HepG2 (cell line): ENCODE results near the gene SLC12A3. TPM values are rescaled to one million over a fixed set of nuclear protein-coding genes. Genes with fewer than 3 reads are reported as not detected.
A peak's percentile ranks its signal among the peaks of the same experiment; 100 is the strongest.

ENCODE experiments used
- ARID5B ChIP-seq: IDR thresholded peaks from 2 replicates; pipeline ENCODE4 v1.4.0; 2020; ENCODE audit warnings: mild to moderate bottlenecking, missing genetic modification reagents
- CCAR2 ChIP-seq: fragments of 200-400 bp; formaldehyde crosslinking; optimal IDR thresholded peaks from 2 replicates; pipeline ENCODE3; 2018; ENCODE audit warnings: low read depth, mild to moderate bottlenecking, low read length, moderate library complexity
- CHCHD3 ChIP-seq: sonication (generic); formaldehyde crosslinking; IDR thresholded peaks from 2 replicates; pipeline ENCODE4 v1.8.0; 2022; ENCODE audit warnings: mild to moderate bottlenecking, missing genetic modification reagents, moderate library complexity
- CREBL2 ChIP-seq: sonication (generic); formaldehyde crosslinking; IDR thresholded peaks from 2 replicates; pipeline ENCODE4 v1.8.1; 2023; ENCODE audit warnings: missing genetic modification reagents, mild to moderate bottlenecking, borderline replicate concordance
- GLMP ChIP-seq: sonication (generic); formaldehyde crosslinking; IDR thresholded peaks from 2 replicates; pipeline ENCODE4 v1.9.0; 2021; ENCODE audit warnings: missing genetic modification reagents, mild to moderate bottlenecking, borderline replicate concordance
- GZF1 ChIP-seq: sonication (generic); formaldehyde crosslinking; IDR thresholded peaks from 2 replicates; pipeline ENCODE4 v1.5.1; 2020; ENCODE audit warnings: mild to moderate bottlenecking, missing genetic modification reagents
- HNRNPUL1 ChIP-seq: fragments of 200-400 bp; formaldehyde crosslinking; IDR thresholded peaks from 2 replicates; pipeline ENCODE4 v1.6.1; 2017; ENCODE audit warnings: low read depth, mild to moderate bottlenecking, low read length, moderate library complexity
- KDM1A ChIP-seq: IDR thresholded peaks from 2 replicates; pipeline ENCODE4 v1.6.1; 2016; ENCODE audit warnings: missing compliant biosample characterization
- KDM5B ChIP-seq: sonication (generic); formaldehyde crosslinking; IDR thresholded peaks from 2 replicates; pipeline ENCODE4 v1.4.0; 2020; ENCODE audit warnings: missing genetic modification reagents, mild to moderate bottlenecking, borderline replicate concordance
- MBD4 ChIP-seq: IDR thresholded peaks from 2 replicates; pipeline ENCODE4 v1.6.1; 2012; ENCODE audit warnings: low read length, inconsistent platforms, borderline replicate concordance
- NFKBIZ ChIP-seq: IDR thresholded peaks from 2 replicates; pipeline ENCODE4 v1.6.1; 2018; ENCODE audit warnings: missing genetic modification reagents, missing compliant biosample characterization
- SETDB1 ChIP-seq: sonication (generic); formaldehyde crosslinking; IDR thresholded peaks from 2 replicates; pipeline ENCODE4 v1.5.1; 2020; ENCODE audit warnings: missing genetic modification reagents, mild to moderate bottlenecking, borderline replicate concordance
- SP5 ChIP-seq: IDR thresholded peaks from 2 replicates; pipeline ENCODE4 v1.6.1; 2016; ENCODE audit warnings: low read depth, borderline replicate concordance
- TBX2 ChIP-seq: sonication (generic); formaldehyde crosslinking; IDR thresholded peaks from 2 replicates; pipeline ENCODE4 v1.5.0; 2020; ENCODE audit warnings: missing genetic modification reagents, mild to moderate bottlenecking, borderline replicate concordance
- USF2 ChIP-seq, 2 experiments: sonication (generic) in 1 of 2; formaldehyde crosslinking in 1 of 2; IDR thresholded peaks; 2 replicates each; pipeline versions ENCODE4 v1.5.1 to v1.6.1; 2011 to 2020; ENCODE audit warnings: borderline replicate concordance in 1 of 2, low read depth in 1 of 2, low read length in 1 of 2, mild to moderate bottlenecking in 1 of 2, missing genetic modification reagents in 1 of 2, moderate library complexity in 1 of 2
- ZBTB26 ChIP-seq: IDR thresholded peaks from 2 replicates; pipeline ENCODE4 v1.6.1; 2016; ENCODE audit warnings: missing compliant biosample characterization, missing genetic modification reagents, borderline replicate concordance
- ZBTB38 ChIP-seq: sonication (generic); formaldehyde crosslinking; IDR thresholded peaks from 2 replicates; pipeline ENCODE4 v1.5.1; 2020; ENCODE audit warnings: mild to moderate bottlenecking, missing genetic modification reagents
- ZMYM4 ChIP-seq: sonication (generic); formaldehyde crosslinking; IDR thresholded peaks from 2 replicates; pipeline ENCODE4 v1.8.1; 2023; ENCODE audit warnings: mild to moderate bottlenecking, missing genetic modification reagents
- ZNF569 ChIP-seq: sonication (generic); formaldehyde crosslinking; IDR thresholded peaks from 2 replicates; pipeline ENCODE4 v1.5.0; 2020; ENCODE audit warnings: mild to moderate bottlenecking, missing genetic modification reagents, moderate library complexity, borderline replicate concordance
- ZNF614 ChIP-seq: IDR thresholded peaks from 2 replicates; pipeline ENCODE4 v1.6.1; 2018; ENCODE audit warnings: missing biosample characterization, missing genetic modification reagents, inconsistent platforms, borderline replicate concordance
- ZNF75D ChIP-seq: sonication (generic); formaldehyde crosslinking; IDR thresholded peaks from 2 replicates; pipeline ENCODE4 v1.8.1; 2023; ENCODE audit warnings: missing genetic modification reagents, mild to moderate bottlenecking, borderline replicate concordance
- polyA plus RNA-seq, 8 experiments: library from polyadenylated mRNA; depleted of rRNA in 3 of 8; stranded (reverse) in 7 of 8; unstranded in 1 of 8; fragments of >200 nt; fragmentation: Illumina TruSeq in 4 of 8; extraction: Trizol in 4 of 8; gene quantifications; 2 replicates each; pipeline versions ENCODE4 v1.2.1 to v1.2.3, GENCODE V29; 2011 to 2016; ENCODE audit warnings: low read depth in 4 of 8, missing spikeins in 1 of 8, mixed read lengths in 1 of 8; ENCODE audit not compliant: insufficient read depth in 1 of 8
- total RNA-seq, 5 experiments: library from RNA; depleted of rRNA; stranded (reverse); fragments of >200 nt; fragmentation: Illumina TruSeq; extraction: Trizol; gene quantifications; 2 replicates each; pipeline ENCODE4 v1.2.3, GENCODE V29; 2016; ENCODE audit warnings: low read depth in 1 of 5

The SLC12A3 gene
- total and polyA plus RNA-seq, 2 of the 13 experiments (the other 11 are each of a cell fraction or from before 2014, with no cell fraction given): 6.2 TPM; not detected in 1

- TF ChIP-seq CHCHD3 (CRISPR knock-in tag): no peak
- no peak for TF ChIP-seq ZNF569 (CRISPR knock-in tag)
- TF ChIP-seq USF2 (IDR thresholded peaks at IDR 0.05; ENCODE audit: low read depth, low read length): no peak
- TF ChIP-seq USF2 (CRISPR knock-in tag; IDR thresholded peaks at IDR 0.05; ENCODE audit: borderline replicate concordance): no peak
- no peak for TF ChIP-seq NFKBIZ (CRISPR knock-in tag)
- no peak for TF ChIP-seq MBD4
- no peak for TF ChIP-seq SETDB1 (CRISPR knock-in tag)
- peak; percentile 71; the same call in 1 of the 2 replicates for TF ChIP-seq ZBTB26 (CRISPR knock-in tag)
- no peak for TF ChIP-seq KDM1A (CRISPR knock-in tag)
- TF ChIP-seq TBX2: peak; percentile 65
- 0 out of 2 replicates have a peak, but pooled peaks have one; percentile 34 for TF ChIP-seq GZF1 (CRISPR knock-in tag)
- no peak for TF ChIP-seq ZBTB38 (CRISPR knock-in tag)
- no peak for TF ChIP-seq ZMYM4 (CRISPR knock-in tag)
- no peak for TF ChIP-seq ZNF614 (CRISPR knock-in tag)
- TF ChIP-seq ARID5B: 0 out of 2 replicates have a peak, but pooled peaks have one; percentile 3
- 0 out of 2 replicates have a peak, but pooled peaks have one; percentile 12 for TF ChIP-seq SP5
- no peak for TF ChIP-seq GLMP (CRISPR knock-in tag)
- no peak for TF ChIP-seq CCAR2
- TF ChIP-seq CREBL2 (CRISPR knock-in tag): no peak
- TF ChIP-seq KDM5B (CRISPR knock-in tag): 0 out of 2 replicates have a peak, but pooled peaks have one; percentile 7
- no peak for TF ChIP-seq ZNF75D
- no peak for TF ChIP-seq HNRNPUL1
Measured at GRCh38 chr16:56861092-56861610, 3.9 kb upstream of the SLC12A3 start (continued).
